IMR-90 (cell line): ENCODE data around the gene PCDHGA8. TPM values are rescaled to one million over a fixed set of nuclear protein-coding genes. Genes with fewer than 3 reads are reported as not detected.

Experiments used
- ATAC-seq: fragments of 200-7000 bp; cut with Tn5 transposase; 2 replicates; pipeline ENCODE4 v1.9.1; 2020; ENCODE audit warnings: low read depth, mild to moderate bottlenecking, moderate library complexity
- BruUV-seq: library from RNA; stranded (reverse); fragments of 400-500 nt; replicated peaks from 2 replicates; lab custom pipeline; 2021; lab: Mats Ljungman, UMichigan
- CTCF ChIA-PET: fragments of 300-600 bp; formaldehyde crosslinking; extraction: SDS; loops from one replicate; lab custom pipeline; 2021; ENCODE audit warnings: antibody characterized with exemption; lab: Yijun Ruan, JAX
- POLR2A ChIA-PET: fragments of 300-600 bp; sonication (Branson Sonifier 250); formaldehyde crosslinking; loops from one replicate; lab custom pipeline; 2022; ENCODE audit warnings: antibody characterized with exemption; ENCODE audit not compliant: unreplicated experiment; lab: Charles Lee
- DNase-seq: peaks from one replicate; pipeline ENCODE4 v3.0.0; 2013
- H2AFZ ChIP-seq: replicated peaks from 2 replicates; pipeline ENCODE3; 2013; ENCODE audit warnings: low read length, mild to moderate bottlenecking; ENCODE audit not compliant: poor library complexity
- H2AK5ac ChIP-seq: 2 replicates; pipeline ENCODE4 v1.6.1; 2013; ENCODE audit warnings: low read depth, low read length, inconsistent platforms
- H2AK9ac ChIP-seq: replicated peaks from 2 replicates; pipeline ENCODE3; 2013; ENCODE audit warnings: mild to moderate bottlenecking, low read depth, low read length, moderate library complexity; ENCODE audit not compliant: poor library complexity
- H2BK120ac ChIP-seq: 2 replicates; pipeline ENCODE4 v1.6.1; 2013; ENCODE audit warnings: low read depth, low read length, inconsistent platforms
- H2BK15ac ChIP-seq: 3 replicates; pipeline ENCODE4 v1.6.1; 2013; ENCODE audit warnings: low read depth, low read length, inconsistent platforms
- H2BK20ac ChIP-seq: 2 replicates; pipeline ENCODE4 v1.6.1; 2013; ENCODE audit warnings: low read depth, mild to moderate bottlenecking, inconsistent platforms, low read length, moderate library complexity
- H2BK5ac ChIP-seq: 2 replicates; pipeline ENCODE4 v1.6.1; 2013; ENCODE audit warnings: mild to moderate bottlenecking, low read depth, low read length, inconsistent platforms; ENCODE audit not compliant: poor library complexity, severe bottlenecking
- H3K14ac ChIP-seq: replicated peaks from 2 replicates; pipeline ENCODE4 v1.6.1; 2013; ENCODE audit warnings: low read depth, low read length, inconsistent platforms
- H3K18ac ChIP-seq: 2 replicates; pipeline ENCODE4 v1.6.1; 2013; ENCODE audit warnings: low read depth, low read length, control low read depth
- H3K23ac ChIP-seq: 2 replicates; pipeline ENCODE4 v1.6.1; 2013; ENCODE audit warnings: low read depth, low read length, inconsistent platforms
- H3K27ac ChIP-seq: 2 replicates; pipeline ENCODE4 v1.5.1; 2013; ENCODE audit warnings: mild to moderate bottlenecking, control low read depth, low read length; ENCODE audit not compliant: insufficient read depth
- H3K27me3 ChIP-seq: 2 replicates; pipeline ENCODE4 v1.6.1; 2013; ENCODE audit warnings: low read length; ENCODE audit not compliant: control insufficient read depth, insufficient read depth
- H3K36me3 ChIP-seq: 2 replicates; pipeline ENCODE4 v1.6.1; 2013; ENCODE audit warnings: low read length, mixed read lengths; ENCODE audit not compliant: control insufficient read depth, insufficient read depth
- H3K4ac ChIP-seq: 2 replicates; pipeline ENCODE4 v1.6.1; 2013; ENCODE audit warnings: low read depth, low read length, inconsistent platforms
- H3K4me1 ChIP-seq: 2 replicates; pipeline ENCODE4 v1.6.1; 2013; ENCODE audit warnings: low read length, mixed read lengths; ENCODE audit not compliant: control insufficient read depth, insufficient read depth
- H3K4me2 ChIP-seq: 2 replicates; pipeline ENCODE4 v1.6.1; 2013; ENCODE audit warnings: low read depth, mild to moderate bottlenecking, control low read depth, low read length, moderate library complexity
- H3K4me3 ChIP-seq: 2 replicates; pipeline ENCODE4 v1.5.1; 2013; ENCODE audit warnings: low read depth, mild to moderate bottlenecking, control low read depth, low read length, moderate library complexity; ENCODE audit not compliant: insufficient read depth
- H3K56ac ChIP-seq: 2 replicates; pipeline ENCODE4 v1.6.1; 2013; ENCODE audit warnings: low read length, inconsistent platforms; ENCODE audit not compliant: insufficient read depth; ENCODE audit errors: extremely low read depth
- H3K79me1 ChIP-seq, 2 experiments: 2 replicates each; pipeline ENCODE4 v1.6.1; 2013; ENCODE audit warnings: low read length in 2 of 2, inconsistent platforms in 1 of 2, low read depth in 1 of 2
- H3K9ac ChIP-seq: 2 replicates; pipeline ENCODE4 v1.6.1; 2013; ENCODE audit warnings: low read depth, low read length, control low read depth
- H3K9me1 ChIP-seq: 2 replicates; pipeline ENCODE4 v1.6.1; 2013; ENCODE audit warnings: low read length, inconsistent platforms; ENCODE audit not compliant: insufficient read depth
- H3K9me3 ChIP-seq: 2 replicates; pipeline ENCODE4 v1.6.1; 2013; ENCODE audit warnings: low read length; ENCODE audit not compliant: control insufficient read depth, insufficient read depth
- H4K20me1 ChIP-seq: 2 replicates; pipeline ENCODE4 v1.6.1; 2013; ENCODE audit warnings: low read length, inconsistent platforms; ENCODE audit not compliant: insufficient read depth
- H4K5ac ChIP-seq: 2 replicates; pipeline ENCODE4 v1.6.1; 2013; ENCODE audit warnings: mild to moderate bottlenecking, low read depth, low read length, control low read depth
- H4K8ac ChIP-seq, 2 experiments: 2 replicates each; pipeline ENCODE4 v1.6.1; 2013; ENCODE audit warnings: low read depth in 2 of 2, low read length in 2 of 2, control low read depth in 1 of 2, inconsistent platforms in 1 of 2
- H4K91ac ChIP-seq: 2 replicates; pipeline ENCODE4 v1.6.1; 2013; ENCODE audit warnings: low read depth, low read length, inconsistent platforms; ENCODE audit not compliant: insufficient read depth
- BHLHE40 ChIP-seq: fragments of 150-350 bp; IDR thresholded peaks from 2 replicates; pipeline ENCODE4 v1.6.1; 2016; ENCODE audit warnings: mild to moderate bottlenecking, low read depth, low read length
- RAD21 ChIP-seq: IDR thresholded peaks from 2 replicates; pipeline ENCODE4 v1.6.1; 2012; ENCODE audit warnings: low read length, improper control_type of control experiment
- RCOR1 ChIP-seq: IDR thresholded peaks from 2 replicates; pipeline ENCODE4 v1.6.1; 2012; ENCODE audit warnings: mild to moderate bottlenecking, low read length, improper control_type of control experiment; ENCODE audit not compliant: insufficient replicate concordance
- SMC3 ChIP-seq: fragments of 150-350 bp; IDR thresholded peaks from 2 replicates; pipeline ENCODE4 v1.6.1; 2016; ENCODE audit warnings: low read depth, mild to moderate bottlenecking, antibody characterized with exemption, low read length, moderate library complexity
- WGBS, 2 experiments: methylation state at CpG; one replicate each; pipeline versions ENCODE4 v1.1.5 to v1.1.7; 2013; ENCODE audit warnings: missing lambda C conversion rate in 2 of 2; ENCODE audit not compliant: insufficient read length in 1 of 2; ENCODE audit errors: extremely low coverage in 2 of 2; 5-methylcytosine and 5-hydroxymethylcytosine counted together
- dilution Hi-C: fragments of 300-500 bp; cut with HindIII; formaldehyde crosslinking; loops from one replicate; pipeline ENCODE4 v1.14.3; 2018; ENCODE audit warnings: low sequenced_read_pairs; ENCODE audit not compliant: unreplicated experiment
- in situ Hi-C: fragments of 300-500 bp; cut with MboI; formaldehyde crosslinking; loops from 3 replicates; pipeline ENCODE4 v1.14.3; 2019; ENCODE audit warnings: low sequenced_read_pairs, inconsistent platforms, mixed read lengths
- intact Hi-C: fragments of 100-400 bp; cut with micrococcal nuclease; formaldehyde crosslinking; loops from 2 replicates; pipeline ENCODE4 v1.10.0; 2022
- polyA plus RNA-seq, 3 experiments: library from polyadenylated mRNA; depleted of rRNA; stranded (reverse); fragments of >200 nt; gene quantifications; 2 replicates each; pipeline ENCODE4 v1.2.3, GENCODE V29; 2012; ENCODE audit warnings: low replicate concordance in 1 of 3
- total RNA-seq: library from RNA; depleted of rRNA; stranded (reverse); fragments of >200 nt; gene quantifications from 2 replicates; pipeline ENCODE4 v1.2.3, GENCODE V29; 2012
- TF ChIP-seq, protein P1 (sequence below): conservative IDR thresholded peaks from 2 replicates; pipeline ENCODE4 v1.5.1; 2012; ENCODE audit warnings: mild to moderate bottlenecking, low read depth, low read length, improper control_type of control experiment

PCDHGA8 gene
- total and polyA plus RNA-seq, 2 of the 4 experiments (the other 2 are of a cell fraction) = 0.89 to 2.0 TPM

GRCh38 chr5:141369994-141370848 is 22.2 kb upstream of the PCDHGA8 start, which contains the start of gene PCDHGB3:
Gene PCDHGB3, plus strand, starts transcription at chr5:141370242. Its CDS starts 153 bp downstream, at chr5:141370395.
- Histone ChIP-seq H2AK9ac (no peak within 1 kb of the TSS), H2BK20ac (no peak within 1 kb of the TSS), H3K27ac (peak within 1 kb of the TSS; percentile 52; the same call in 1 of the 2 replicates), H3K18ac (0 out of 2 replicates have a peak within 1 kb of the TSS, but pooled peaks have one; percentile 51), H2AFZ (peak within 1 kb of the TSS; percentile 79), H3K36me3 (peaks cover 28% of the 10 kb centered on the region), H2BK120ac (no peak within 1 kb of the TSS), H3K79me1 (peaks cover 0 to 2% of the 10 kb centered on the region in 2 experiments; a peak in 1 of 4 replicates), H3K23ac (no peak within 1 kb of the TSS), H3K4me3 (peak within 1 kb of the TSS; percentile 49; the same call in 1 of the 2 replicates), H4K8ac (peak within 1 kb of the TSS in 1 of 2 experiments; percentile 40; a peak in 2 of 4 replicates), H2BK15ac (no peak within 1 kb of the TSS), H4K20me1 (no peaks in the 10 kb centered on the region), H3K9me1 (no peaks in the 10 kb centered on the region), H4K91ac (no peak within 1 kb of the TSS), H3K9ac (peak within 1 kb of the TSS; percentile 63), H3K4ac (no peak within 1 kb of the TSS), H2AK5ac (no peak within 1 kb of the TSS), H4K5ac (peak within 1 kb of the TSS; percentile 37; the same call in 1 of the 2 replicates), H3K9me3 (peaks cover 57% of the 10 kb centered on the region), H3K56ac (no peak within 1 kb of the TSS), H3K14ac (no peak within 1 kb of the TSS; the same call in 1 of the 2 replicates), H3K4me2 (peak within 1 kb of the TSS; percentile 81), H3K27me3 (no peaks in the 10 kb centered on the region; the same call in 1 of the 2 replicates), H3K4me1 (peaks cover 2% of the 10 kb centered on the region; the same call in 1 of the 2 replicates), H2BK5ac (peak within 1 kb of the TSS; percentile 59)
- DNase-seq (peak; percentile 74), ATAC-seq (peak; percentile 90)
- in situ Hi-C loops = no loop called here
- TF ChIP-seq RCOR1 (no peak), RAD21 (peak; percentile 72), SMC3 (peak; percentile 41), BHLHE40 (0 out of 2 replicates have a peak, but pooled peaks have one; percentile 0)
- TF ChIP-seq, protein P1, sequence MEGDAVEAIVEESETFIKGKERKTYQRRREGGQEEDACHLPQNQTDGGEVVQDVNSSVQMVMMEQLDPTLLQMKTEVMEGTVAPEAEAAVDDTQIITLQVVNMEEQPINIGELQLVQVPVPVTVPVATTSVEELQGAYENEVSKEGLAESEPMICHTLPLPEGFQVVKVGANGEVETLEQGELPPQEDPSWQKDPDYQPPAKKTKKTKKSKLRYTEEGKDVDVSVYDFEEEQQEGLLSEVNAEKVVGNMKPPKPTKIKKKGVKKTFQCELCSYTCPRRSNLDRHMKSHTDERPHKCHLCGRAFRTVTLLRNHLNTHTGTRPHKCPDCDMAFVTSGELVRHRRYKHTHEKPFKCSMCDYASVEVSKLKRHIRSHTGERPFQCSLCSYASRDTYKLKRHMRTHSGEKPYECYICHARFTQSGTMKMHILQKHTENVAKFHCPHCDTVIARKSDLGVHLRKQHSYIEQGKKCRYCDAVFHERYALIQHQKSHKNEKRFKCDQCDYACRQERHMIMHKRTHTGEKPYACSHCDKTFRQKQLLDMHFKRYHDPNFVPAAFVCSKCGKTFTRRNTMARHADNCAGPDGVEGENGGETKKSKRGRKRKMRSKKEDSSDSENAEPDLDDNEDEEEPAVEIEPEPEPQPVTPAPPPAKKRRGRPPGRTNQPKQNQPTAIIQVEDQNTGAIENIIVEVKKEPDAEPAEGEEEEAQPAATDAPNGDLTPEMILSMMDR = peak; percentile 65
- POLR2A ChIA-PET = no interaction called here
- CTCF ChIA-PET = interaction anchor here (0.6 to 1.4 kb wide), 5 partner anchors 147 to 194 kb away, joined by 3 to 7 read pairs (median 4); partner anchors contain the start of gene PCDHB14
- dilution Hi-C loops = no loop called here
- intact Hi-C loops = loop anchor here (1.0 kb wide), 1 partner anchor 191 kb away; no protein-coding TSS in a partner anchor
- no TSS peak for BruUV-seq
- 33% methylated on average over 7 of the region's 32 CpGs; no CpG with 5 or more reads in 1 of the 2 experiments for WGBS, 2 experiments
